ENCODE results near the gene TMEM59L. TPM values are rescaled to one million over a fixed set of nuclear protein-coding genes. Genes with fewer than 3 reads are reported as not detected.

The TMEM59L gene
- total RNA-seq, 4 donors from 2014 or later: 0.34 to 2.1 (median 0.88) TPM; not detected in 1

DNA sequence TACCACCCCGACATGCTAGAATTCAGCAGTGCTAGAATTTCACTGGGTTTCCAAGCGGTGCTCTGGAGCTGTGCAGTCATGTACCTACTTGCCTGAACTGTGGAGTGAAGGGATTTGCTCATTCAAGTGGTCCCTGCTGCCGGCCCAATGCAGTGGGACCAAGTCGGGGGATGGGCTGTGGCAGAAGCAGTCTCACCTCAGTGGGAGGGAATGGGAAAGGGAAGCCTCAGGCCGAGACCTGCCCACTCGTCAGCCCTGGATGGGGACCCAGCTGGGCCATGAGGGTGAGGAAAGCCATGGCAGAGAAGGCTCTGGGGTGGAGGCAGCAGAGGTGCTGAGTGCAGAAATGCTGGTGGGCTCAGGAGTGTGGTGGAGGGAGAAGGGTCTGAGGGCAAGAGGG is 39.1 kb downstream of the TMEM59L start:
- TF ChIP-seq, protein P1, sequence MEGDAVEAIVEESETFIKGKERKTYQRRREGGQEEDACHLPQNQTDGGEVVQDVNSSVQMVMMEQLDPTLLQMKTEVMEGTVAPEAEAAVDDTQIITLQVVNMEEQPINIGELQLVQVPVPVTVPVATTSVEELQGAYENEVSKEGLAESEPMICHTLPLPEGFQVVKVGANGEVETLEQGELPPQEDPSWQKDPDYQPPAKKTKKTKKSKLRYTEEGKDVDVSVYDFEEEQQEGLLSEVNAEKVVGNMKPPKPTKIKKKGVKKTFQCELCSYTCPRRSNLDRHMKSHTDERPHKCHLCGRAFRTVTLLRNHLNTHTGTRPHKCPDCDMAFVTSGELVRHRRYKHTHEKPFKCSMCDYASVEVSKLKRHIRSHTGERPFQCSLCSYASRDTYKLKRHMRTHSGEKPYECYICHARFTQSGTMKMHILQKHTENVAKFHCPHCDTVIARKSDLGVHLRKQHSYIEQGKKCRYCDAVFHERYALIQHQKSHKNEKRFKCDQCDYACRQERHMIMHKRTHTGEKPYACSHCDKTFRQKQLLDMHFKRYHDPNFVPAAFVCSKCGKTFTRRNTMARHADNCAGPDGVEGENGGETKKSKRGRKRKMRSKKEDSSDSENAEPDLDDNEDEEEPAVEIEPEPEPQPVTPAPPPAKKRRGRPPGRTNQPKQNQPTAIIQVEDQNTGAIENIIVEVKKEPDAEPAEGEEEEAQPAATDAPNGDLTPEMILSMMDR (IDR thresholded peaks at IDR 0.05; ENCODE audit: low read depth): no peak

GRCh38 chr19:18653853-18654252 is 41.2 kb downstream of the TMEM59L start:
- TF ChIP-seq, protein P1 (IDR thresholded peaks at IDR 0.05; ENCODE audit: low read depth): no peak

GRCh38 chr19:18654469-18654868 is 41.8 kb downstream of the TMEM59L start:
- TF ChIP-seq, protein P1 (IDR thresholded peaks at IDR 0.05; ENCODE audit: low read depth): no peak

GRCh38 chr19:18655173-18655844 is 42.6 kb downstream of the TMEM59L start:
- TF ChIP-seq, protein P1 (IDR thresholded peaks at IDR 0.05; ENCODE audit: low read depth): no peak

- TF ChIP-seq, protein P1 (IDR thresholded peaks at IDR 0.05; ENCODE audit: low read depth): no peak
These were observed 43.8 kb downstream of the TMEM59L start for GRCh38 chr19:18656337-18657086.

- TF ChIP-seq, protein P1 (IDR thresholded peaks at IDR 0.05; ENCODE audit: low read depth): no peak
These were observed 45.1 kb downstream of the TMEM59L start for GRCh38 chr19:18657590-18658365.

DNA sequence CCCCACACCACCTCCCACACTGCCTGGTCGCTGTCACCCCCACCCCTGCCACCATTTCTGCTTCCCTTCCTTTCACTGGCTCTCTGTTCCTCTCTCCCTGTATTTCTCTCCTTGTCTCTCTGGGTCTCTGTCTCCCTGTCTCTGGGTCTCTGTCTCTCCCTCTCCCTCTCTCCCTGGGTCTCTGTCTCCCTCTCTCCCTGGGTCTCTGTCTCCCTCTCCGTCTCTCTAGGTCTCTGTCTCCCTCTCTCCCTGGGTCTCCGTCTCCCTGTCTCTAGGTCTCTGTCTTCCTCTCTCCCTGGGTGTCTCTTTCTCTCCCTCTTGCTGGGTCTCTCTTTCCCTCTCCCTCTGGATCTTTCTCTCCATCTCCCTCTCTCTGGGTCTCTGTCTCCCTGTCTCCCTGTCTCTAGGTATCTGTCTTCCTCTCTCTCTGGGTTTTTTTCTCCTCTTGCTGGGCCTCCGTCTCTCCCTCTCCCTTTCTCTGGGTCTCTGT is 45.7 kb downstream of the TMEM59L start:
- TF ChIP-seq, protein P1 (IDR thresholded peaks at IDR 0.05; ENCODE audit: low read depth): no peak
